Measurements from ENCODE around the gene NLRP13.

The NLRP13 gene

GRCh38 chr19:55923556-55923955 is 8.6 kb downstream of the NLRP13 start:
- TF ChIP-seq, protein P1, sequence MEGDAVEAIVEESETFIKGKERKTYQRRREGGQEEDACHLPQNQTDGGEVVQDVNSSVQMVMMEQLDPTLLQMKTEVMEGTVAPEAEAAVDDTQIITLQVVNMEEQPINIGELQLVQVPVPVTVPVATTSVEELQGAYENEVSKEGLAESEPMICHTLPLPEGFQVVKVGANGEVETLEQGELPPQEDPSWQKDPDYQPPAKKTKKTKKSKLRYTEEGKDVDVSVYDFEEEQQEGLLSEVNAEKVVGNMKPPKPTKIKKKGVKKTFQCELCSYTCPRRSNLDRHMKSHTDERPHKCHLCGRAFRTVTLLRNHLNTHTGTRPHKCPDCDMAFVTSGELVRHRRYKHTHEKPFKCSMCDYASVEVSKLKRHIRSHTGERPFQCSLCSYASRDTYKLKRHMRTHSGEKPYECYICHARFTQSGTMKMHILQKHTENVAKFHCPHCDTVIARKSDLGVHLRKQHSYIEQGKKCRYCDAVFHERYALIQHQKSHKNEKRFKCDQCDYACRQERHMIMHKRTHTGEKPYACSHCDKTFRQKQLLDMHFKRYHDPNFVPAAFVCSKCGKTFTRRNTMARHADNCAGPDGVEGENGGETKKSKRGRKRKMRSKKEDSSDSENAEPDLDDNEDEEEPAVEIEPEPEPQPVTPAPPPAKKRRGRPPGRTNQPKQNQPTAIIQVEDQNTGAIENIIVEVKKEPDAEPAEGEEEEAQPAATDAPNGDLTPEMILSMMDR (IDR thresholded peaks at IDR 0.05; ENCODE audit: low read depth, low read length), result no peak
- H3K4me3 ChIP-seq (replicated peaks in 1 of 2; ENCODE audit: low read depth in 2 of 2, low read length in 2 of 2), result no peak overlapping the region
- DNase-seq (ENCODE audit: low read depth in 2 of 2), result no peak

DNA sequence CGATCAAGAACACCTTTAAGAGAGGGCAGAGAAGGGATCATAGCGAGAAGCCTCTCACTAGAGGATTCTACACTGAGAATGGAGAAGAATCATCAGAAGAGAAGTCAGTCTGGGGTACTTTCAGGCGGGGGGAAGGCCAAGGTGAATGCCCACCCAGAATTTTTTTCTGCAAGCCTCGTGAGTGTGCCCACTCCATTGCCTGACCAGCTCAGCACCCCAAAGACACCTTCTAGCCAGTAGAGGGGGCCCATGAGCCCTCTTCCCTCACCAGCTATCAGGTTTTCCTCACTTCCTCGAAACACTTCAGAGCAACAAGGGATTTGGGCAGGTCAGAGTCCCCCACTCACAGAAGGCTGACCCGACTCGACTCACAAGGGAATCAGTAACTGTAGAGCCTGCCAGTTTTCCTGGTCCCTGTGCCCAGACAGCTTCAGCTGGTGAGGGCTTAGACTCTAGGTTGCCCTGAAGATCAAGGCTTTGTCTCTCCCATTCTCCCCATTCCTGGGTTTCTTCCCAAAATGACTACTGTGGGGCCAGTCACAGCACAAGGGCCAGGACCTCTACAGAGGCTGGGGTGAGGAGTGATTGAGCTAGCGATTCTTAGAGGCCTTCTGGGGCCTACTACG is 18.4 kb downstream of the NLRP13 start:
- no peak overlapping the region for H3K4me3 ChIP-seq (replicated peaks in 1 of 2; ENCODE audit: low read depth in 2 of 2, low read length in 2 of 2)
- TF ChIP-seq, protein P1 (IDR thresholded peaks at IDR 0.05; ENCODE audit: low read depth, low read length), result peak; percentile 8
- no peak for DNase-seq (ENCODE audit: low read depth in 2 of 2)

DNA sequence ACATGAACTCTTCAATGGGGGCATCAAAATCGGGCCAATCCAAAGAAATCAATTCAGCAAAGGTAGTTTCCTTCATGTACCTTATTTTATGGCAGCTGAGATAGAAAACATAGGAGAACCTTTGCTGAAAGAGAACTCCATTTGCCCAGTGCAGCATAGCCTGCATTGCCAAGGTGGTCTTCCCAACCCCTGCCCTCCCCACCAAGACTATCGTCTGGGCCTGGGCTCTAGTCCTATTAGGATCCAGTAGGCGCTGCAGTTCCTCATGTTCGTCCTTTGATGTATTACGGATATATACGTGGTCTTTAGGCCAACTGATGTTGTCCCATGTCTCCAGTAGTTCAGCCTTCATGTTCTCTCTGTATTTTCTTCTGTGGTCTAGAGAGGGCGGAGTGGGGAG is 19.2 kb downstream of the NLRP13 start:
- H3K4me3 ChIP-seq (replicated peaks in 1 of 2; ENCODE audit: low read depth in 2 of 2, low read length in 2 of 2), result no peak overlapping the region
- DNase-seq (ENCODE audit: low read depth in 2 of 2), result no peak
- TF ChIP-seq, protein P1 (IDR thresholded peaks at IDR 0.05; ENCODE audit: low read depth, low read length), result no peak

DNA sequence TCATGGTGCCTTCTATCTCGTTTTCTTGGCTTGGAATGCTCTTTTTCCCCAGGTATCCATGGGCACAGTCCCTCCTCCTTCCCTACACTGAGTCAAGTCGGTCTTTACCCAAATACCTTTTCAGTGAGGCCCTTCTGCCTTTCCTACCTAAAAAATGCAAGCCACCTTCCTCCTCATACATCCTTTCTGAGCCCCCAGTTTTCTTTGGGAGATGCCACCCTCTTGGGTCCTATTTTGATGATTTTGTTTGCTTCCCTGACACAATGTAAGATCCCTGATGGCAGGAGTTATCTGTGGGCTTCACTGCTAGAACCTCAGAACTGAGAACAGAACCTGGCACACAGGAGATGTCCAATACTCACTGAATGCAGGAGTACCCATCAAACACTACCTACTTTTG is 22.3 kb downstream of the NLRP13 start:
- DNase-seq (ENCODE audit: low read depth in 2 of 2), result no peak
- H3K4me3 ChIP-seq (replicated peaks in 1 of 2; ENCODE audit: low read depth in 2 of 2, low read length in 2 of 2), result no peak overlapping the region
- TF ChIP-seq, protein P1 (IDR thresholded peaks at IDR 0.05; ENCODE audit: low read depth, low read length), result no peak

- H3K4me3 ChIP-seq (replicated peaks in 1 of 2; ENCODE audit: low read depth in 2 of 2, low read length in 2 of 2), result no peak overlapping the region
- no peak for DNase-seq (ENCODE audit: low read depth in 2 of 2)
- TF ChIP-seq, protein P1 (IDR thresholded peaks at IDR 0.05; ENCODE audit: low read depth, low read length), result no peak
These were observed 24.4 kb downstream of the NLRP13 start for GRCh38 chr19:55907746-55908145.

GRCh38 chr19:55907286-55907685 is 24.9 kb downstream of the NLRP13 start:
- TF ChIP-seq, protein P1 (IDR thresholded peaks at IDR 0.05; ENCODE audit: low read depth, low read length), result no peak
- no peak for DNase-seq (ENCODE audit: low read depth in 2 of 2)
- H3K4me3 ChIP-seq (replicated peaks in 1 of 2; ENCODE audit: low read depth in 2 of 2, low read length in 2 of 2), result no peak overlapping the region

All from cardiac fibroblast (primary cell).